OCI-LY3 (cell line): ENCODE data around the gene FNBP1L.

Experiments
- CTCF ChIP-seq: fragments of 200-600, 300-600 bp; sonication (generic); IDR thresholded peaks from 2 replicates; pipeline ENCODE4 v1.5.1; 2014; ENCODE audit warnings: antibody characterized with exemption, low read length, low read depth
- EZH2phosphoT487 ChIP-seq: fragments of 200-600 bp; shearing (Covaris generic); IDR thresholded peaks from 2 replicates; pipeline ENCODE4 v1.6.1; 2018; ENCODE audit warnings: antibody characterized with exemption, mixed run types, low read depth

DNA sequence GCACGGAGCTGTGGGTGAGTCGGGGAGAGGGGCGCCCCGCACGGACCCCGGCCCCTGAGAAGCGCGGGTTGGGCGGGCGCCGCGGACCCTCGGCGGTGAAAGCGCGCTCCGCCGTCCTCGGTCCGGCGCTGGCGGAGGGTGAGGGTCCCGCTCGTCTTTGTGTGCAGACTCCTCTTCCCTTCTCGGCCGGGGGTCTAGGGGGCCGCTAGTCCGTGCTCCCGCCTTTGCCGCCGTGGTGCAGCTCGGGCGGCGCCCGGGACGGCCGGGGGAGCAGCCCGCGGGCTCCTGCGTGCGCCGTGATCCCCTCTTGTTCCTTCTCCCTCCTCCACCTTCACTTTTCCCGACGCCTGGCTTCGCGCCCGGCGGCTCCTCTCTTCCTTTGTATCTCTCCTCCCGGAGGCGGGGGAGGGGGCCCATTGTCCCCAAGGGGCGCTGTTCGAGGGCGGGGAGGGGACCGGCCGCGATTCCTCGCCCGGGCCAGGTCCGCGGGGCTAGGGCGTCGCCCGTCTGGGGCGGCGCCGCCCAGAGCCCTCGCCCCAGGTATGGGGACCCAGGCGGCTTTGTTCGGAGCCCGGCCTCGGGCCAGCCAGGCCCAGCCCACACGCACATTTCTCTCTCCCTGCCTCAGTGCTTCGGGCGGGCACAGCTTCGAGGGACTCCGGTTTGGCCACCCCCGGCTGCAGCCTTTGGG, 519 bp downstream of the FNBP1L start:
- TF ChIP-seq CTCF (no peak), EZH2phosphoT487 (no peak)
